M059J (cell line): Measurements from ENCODE around the gene ZBTB25. TPM values are rescaled to one million over a fixed set of nuclear protein-coding genes. Genes with fewer than 3 reads are reported as not detected.

Experiments used
- total RNA-seq: library from RNA; depleted of rRNA; stranded (reverse); fragments of >200 nt; shearing (Covaris generic); gene quantifications from 2 replicates; pipeline ENCODE4 v1.2.3, GENCODE V29; 2014; rRNA removed

Gene ZBTB25
- total RNA-seq, 1 experiment from 2014 or later: 6.3 TPM

Other genes starting within 250 kb of the ZBTB25 start
- not detected in 2 replicates for gene ESR2, start 209.5 kb downstream of the ZBTB25 start, total RNA-seq
- 21.5 and 47.2 TPM in 2 replicates for gene MTHFD1, start 115.5 kb downstream of the ZBTB25 start, total RNA-seq
- gene AKAP5, start 38.3 kb downstream of the ZBTB25 start, total RNA-seq: 3.9 and 4.9 TPM in 2 replicates
- 44.1 and 51.4 TPM in 2 replicates for gene ZBTB1, start 932 bp upstream of the ZBTB25 start, total RNA-seq
- gene HSPA2, start 36.9 kb upstream of the ZBTB25 start, total RNA-seq: 1.2 and 2.6 TPM in 2 replicates
- gene PPP1R36, start 46.1 kb upstream of the ZBTB25 start, total RNA-seq: 0.10 and 0.89 TPM in 2 replicates
- gene PLEKHG3, start 200.6 kb upstream of the ZBTB25 start, total RNA-seq: 6.8 and 13.8 TPM in 2 replicates